Glutamatergic neuron (in vitro differentiated cells): ENCODE results near the gene ARL10. TPM values are rescaled to one million over a fixed set of nuclear protein-coding genes. Genes with fewer than 3 reads are reported as not detected.

ENCODE experiments used
- DNase-seq: peaks from one replicate; pipeline ENCODE4 v3.0.0; 2022
- H3K27ac Mint-ChIP-seq: one replicate; pipeline ENCODE4 v1.8.0; 2020; ENCODE audit warnings: mild to moderate bottlenecking, mixed read lengths, inconsistent platforms; ENCODE audit not compliant: unreplicated experiment
- H3K27me3 Mint-ChIP-seq: one replicate; pipeline ENCODE4 v1.8.0; 2020; ENCODE audit warnings: mild to moderate bottlenecking, moderate library complexity, mixed read lengths, inconsistent platforms; ENCODE audit not compliant: unreplicated experiment
- H3K36me3 Mint-ChIP-seq: one replicate; pipeline ENCODE4 v1.8.0; 2020; ENCODE audit warnings: mild to moderate bottlenecking, mixed read lengths, inconsistent platforms; ENCODE audit not compliant: unreplicated experiment
- H3K4me1 Mint-ChIP-seq: one replicate; pipeline ENCODE4 v1.8.0; 2020; ENCODE audit warnings: mild to moderate bottlenecking, low read depth, mixed read lengths, inconsistent platforms; ENCODE audit not compliant: unreplicated experiment
- H3K4me3 Mint-ChIP-seq: one replicate; pipeline ENCODE4 v1.8.0; 2020; ENCODE audit warnings: mild to moderate bottlenecking, mixed read lengths, inconsistent platforms; ENCODE audit not compliant: unreplicated experiment
- H3K9me3 Mint-ChIP-seq: one replicate; pipeline ENCODE4 v1.8.0; 2020; ENCODE audit warnings: mild to moderate bottlenecking, moderate library complexity, mixed read lengths, inconsistent platforms; ENCODE audit not compliant: unreplicated experiment
- CTCF ChIP-seq: fragments of 200-600 bp; sonication (generic); IDR thresholded peaks from one replicate; pipeline ENCODE4 v1.5.0; 2021; ENCODE audit not compliant: partially characterized antibody, unreplicated experiment
- microRNA-seq: library from miRNA; unstranded; fragments of <30 nt; microRNA quantifications from one replicate; pipeline ENCODE4, GENCODE V29; 2020; ENCODE audit not compliant: unreplicated experiment
- total RNA-seq: library from RNA; stranded (reverse); fragmentation: NEBNext Ultra II Directional; extraction: Animal tissue kit (Norgen Biotek cat#: 25700); gene quantifications from one replicate; pipeline ENCODE4 v1.2.1, GENCODE V29; 2021; ENCODE audit not compliant: unreplicated experiment

Gene ARL10
- total RNA-seq, 1 donor from 2014 or later: 34.7 TPM

GRCh38 chr5:176426876-176427275, 61.6 kb downstream of the ARL10 start:
- no peaks in the 10 kb centered on the region for H3K4me1 Mint-ChIP-seq
- no peak for TF ChIP-seq CTCF
- H3K9me3 Mint-ChIP-seq: peaks cover 6% of the 10 kb centered on the region

GRCh38 chr5:176427971-176428370, 62.7 kb downstream of the ARL10 start:
- Mint-ChIP-seq H3K9me3 (peaks cover 10% of the 10 kb centered on the region), H3K4me3 (no peak overlapping the region), H3K4me1 (no peaks in the 10 kb centered on the region), H3K27ac (no peak overlapping the region), H3K36me3 (peaks cover 7% of the 10 kb centered on the region), H3K27me3 (peaks cover 5% of the 10 kb centered on the region)
- no peak for TF ChIP-seq CTCF
- no peak for DNase-seq

More at GRCh38 chr5:176426876-176427275, 61.6 kb downstream of the ARL10 start:
- no peak overlapping the region for H3K27ac Mint-ChIP-seq
- DNase-seq: no peak
- H3K4me3 Mint-ChIP-seq: no peak overlapping the region
- H3K36me3 Mint-ChIP-seq: peaks cover under 1% of the 10 kb centered on the region
- H3K27me3 Mint-ChIP-seq: peaks cover 2% of the 10 kb centered on the region

GRCh38 chr5:176429972-176430371, 64.7 kb downstream of the ARL10 start:
- H3K4me3 Mint-ChIP-seq: no peak overlapping the region
- TF ChIP-seq CTCF: no peak
- H3K9me3 Mint-ChIP-seq: peaks cover 10% of the 10 kb centered on the region

More at GRCh38 chr5:176429972-176430371, 64.7 kb downstream of the ARL10 start:
- Mint-ChIP-seq H3K27me3 (peaks cover 5% of the 10 kb centered on the region), H3K4me1 (no peaks in the 10 kb centered on the region), H3K27ac (no peak overlapping the region), H3K36me3 (peaks cover 7% of the 10 kb centered on the region)
- DNase-seq: no peak

Small RNA genes lying within 50 kb of the gene (microRNA-seq; reads per million reads assigned to microRNA genes)
- gene MIR1271: 4.3 reads per million, percentile 29 among the genes with 10 or more reads in this experiment

Other genes with a start within 250 kb of the ARL10 start
- 35.2 TPM for gene SIMC1, start 127.1 kb upstream of the ARL10 start, total RNA-seq
- 203 TPM for gene KIAA1191, start 3.7 kb upstream of the ARL10 start, total RNA-seq
- 18.6 TPM for gene NOP16, start 23.1 kb downstream of the ARL10 start, total RNA-seq
- gene HIGD2A, start 23.3 kb downstream of the ARL10 start, total RNA-seq: 103 TPM
- gene CLTB, start 51.1 kb downstream of the ARL10 start, total RNA-seq: 83.8 TPM
- 52.9 TPM for gene FAF2, start 82.9 kb downstream of the ARL10 start, total RNA-seq
- 322 TPM for gene RNF44, start 171.9 kb downstream of the ARL10 start, total RNA-seq
- 0.29 TPM for gene CDHR2, start 183.9 kb downstream of the ARL10 start, total RNA-seq
- 72.3 TPM for gene GPRIN1, start 244.7 kb downstream of the ARL10 start, total RNA-seq